HL-60/S4 (cell line): Measurements from ENCODE around the gene KCNJ16.

Source experiments
- in situ Hi-C: fragments of 300-500 bp; cut with MboI; formaldehyde crosslinking; loops from 2 replicates; pipeline ENCODE4 v1.14.3; 2022; ENCODE audit warnings: low sequenced_read_pairs

KCNJ16 gene

GRCh38 chr17:70067134-70067533 lies 7.9 kb upstream of the KCNJ16 start:
- in situ Hi-C loops = no loop called here

GRCh38 chr17:70070305-70071027 lies 4.6 kb upstream of the KCNJ16 start:
- in situ Hi-C loops = no loop called here

- in situ Hi-C loops = no loop called here
These were observed 3.9 kb upstream of the KCNJ16 start for GRCh38 chr17:70071127-70071526.

GRCh38 chr17:70071620-70072019 lies 3.4 kb upstream of the KCNJ16 start:
- in situ Hi-C loops = no loop called here

- in situ Hi-C loops = no loop called here
These were observed 2.3 kb upstream of the KCNJ16 start for GRCh38 chr17:70072546-70073309.

- in situ Hi-C loops = no loop called here
These were observed 1.7 kb upstream of the KCNJ16 start for GRCh38 chr17:70073310-70073709.

- in situ Hi-C loops = no loop called here
These were observed 1.2 kb upstream of the KCNJ16 start for GRCh38 chr17:70073799-70074198.

GRCh38 chr17:70074236-70074830 lies 692 bp upstream of the KCNJ16 start:
- in situ Hi-C loops = no loop called here

- in situ Hi-C loops = no loop called here
These were observed 1.2 kb downstream of the KCNJ16 start for GRCh38 chr17:70076189-70076588.

- in situ Hi-C loops = no loop called here
These were observed 1.8 kb downstream of the KCNJ16 start for GRCh38 chr17:70076831-70077230.

GRCh38 chr17:70078549-70078948 lies 3.5 kb downstream of the KCNJ16 start:
- in situ Hi-C loops = no loop called here

- in situ Hi-C loops = no loop called here
These were observed 4.0 kb downstream of the KCNJ16 start for GRCh38 chr17:70078994-70079531.

GRCh38 chr17:70080541-70081347 lies 5.7 kb downstream of the KCNJ16 start:
- in situ Hi-C loops = no loop called here

GRCh38 chr17:70081885-70082284 lies 6.9 kb downstream of the KCNJ16 start:
- in situ Hi-C loops = no loop called here

GRCh38 chr17:70084476-70084875 lies 9.5 kb downstream of the KCNJ16 start:
- in situ Hi-C loops = no loop called here

GRCh38 chr17:70086516-70086915 lies 11.5 kb downstream of the KCNJ16 start:
- in situ Hi-C loops = no loop called here

GRCh38 chr17:70089513-70090148 lies 14.6 kb downstream of the KCNJ16 start:
- in situ Hi-C loops = no loop called here

GRCh38 chr17:70091005-70091568 lies 16.1 kb downstream of the KCNJ16 start:
- in situ Hi-C loops = no loop called here

GRCh38 chr17:70091696-70092095 lies 16.7 kb downstream of the KCNJ16 start:
- in situ Hi-C loops = no loop called here

- in situ Hi-C loops = no loop called here
These were observed 18.1 kb downstream of the KCNJ16 start for GRCh38 chr17:70093163-70093562.
